Measurements from ENCODE around the gene PFKFB3. TPM values are rescaled to one million over a fixed set of nuclear protein-coding genes. Genes with fewer than 3 reads are reported as not detected.

Gene PFKFB3
- total RNA-seq, 1 experiment from 2014 or later, result 36.8 TPM

- Histone ChIP-seq H3K27ac (ENCODE audit: insufficient read length, low read depth, low read length) (no peak overlapping the region), H3K14ac (ENCODE audit: insufficient read depth, low read length) (no peak overlapping the region), H2BK20ac (ENCODE audit: low read depth, low read length, poor library complexity, severe bottlenecking) (no peak overlapping the region), H3T11ph (ENCODE audit: low read length) (no peak overlapping the region), H2BK5ac (ENCODE audit: insufficient read length, low read length) (no peak overlapping the region), H2BK12ac (ENCODE audit: insufficient read length, low read depth, low read length) (no peak overlapping the region), H3K56ac (ENCODE audit: insufficient read length, low read depth, low read length) (no peak overlapping the region), H4K20me1 (ENCODE audit: control insufficient read depth, insufficient read depth, insufficient read length) (no peaks in the 10 kb centered on the region), H3K4me1 (ENCODE audit: insufficient read depth, low read length) (no peaks in the 10 kb centered on the region), H3K9me3 (ENCODE audit: control insufficient read depth, low read depth, low read length) (no peaks in the 10 kb centered on the region), H2AK5ac (ENCODE audit: insufficient read length, low read length) (no peak overlapping the region), H3K27me3 (ENCODE audit: insufficient read depth, low read length) (no peaks in the 10 kb centered on the region), H2BK120ac (ENCODE audit: low read depth, low read length, poor library complexity, severe bottlenecking) (no peak overlapping the region), H3K23me2 (ENCODE audit: insufficient read length, low read depth, low read length, poor library complexity, severe bottlenecking) (no peaks in the 10 kb centered on the region), H3K9ac (ENCODE audit: extremely low read depth, insufficient read length, low read length) (no peak overlapping the region), H2BK15ac (ENCODE audit: low read depth, low read length) (no peak overlapping the region), H3K79me2 (ENCODE audit: insufficient read depth, low read length) (no peaks in the 10 kb centered on the region), H4K91ac (ENCODE audit: insufficient read length, low read depth, low read length) (no peak overlapping the region), H3K23ac (ENCODE audit: insufficient read length, low read depth, low read length) (no peak overlapping the region), H3K79me1 (ENCODE audit: insufficient read depth, low read depth, low read length, poor library complexity, severe bottlenecking) (no peaks in the 10 kb centered on the region), H3K4ac (ENCODE audit: low read depth, low read length) (no peak overlapping the region), H3K18ac (ENCODE audit: insufficient read length, low read depth, low read length) (no peak overlapping the region), H2AFZ (ENCODE audit: low read length) (no peak overlapping the region), H4K5ac (ENCODE audit: insufficient read length, low read depth, low read length) (no peak overlapping the region), H4K8ac (replicated peaks; ENCODE audit: insufficient read length, low read depth, low read length) (no peak overlapping the region), H3K4me2 (ENCODE audit: insufficient read depth, insufficient read length, low read length) (no peak overlapping the region)
- WGBS (ENCODE audit: extremely low coverage, insufficient read length, low lambda C conversion rate), result no CpG with 5 or more reads among the region's 3 CpGs
- Mint-ChIP-seq H3K27me3 (ENCODE audit: low read depth) (no peaks in the 10 kb centered on the region; the same call in 1 of the 2 replicates), H3K9me3 (no peaks in the 10 kb centered on the region), H3K36me3 (ENCODE audit: insufficient read depth in 1 of 3, low read depth in 3 of 3) (no peaks in the 10 kb centered on the region), H3K4me1 (peaks cover 6 to 9% of the 10 kb centered on the region in 2 experiments; a peak in 3 of 4 replicates), H3K4me3 (no peak overlapping the region), H3K27ac (no peak overlapping the region; a peak in 2 of 7 replicates)
- no peak for TF ChIP-seq CTCF (conservative IDR thresholded peaks at IDR 0.05)
- DNase-seq, result no peak
These were observed 68.9 kb downstream of the PFKFB3 start for GRCh38 chr10:6271663-6272062.

Measured in H9 (cell line).